A673 (cell line): ENCODE measurements around the gene RPS6KA1. TPM values are rescaled to one million over a fixed set of nuclear protein-coding genes. Genes with fewer than 3 reads are reported as not detected.

Source experiments
- BruUV-seq: library from RNA; stranded (reverse); fragments of 400-500 nt; replicated peaks from 2 replicates; lab custom pipeline; 2021; lab: Mats Ljungman, UMichigan
- CTCF ChIA-PET: fragments of 300-600 bp; sonication (Branson Sonifier 250); formaldehyde crosslinking; loops from one replicate; lab custom pipeline; 2022; ENCODE audit warnings: antibody characterized with exemption; lab: Charles Lee
- POLR2A ChIA-PET: fragments of 300-600 bp; sonication (Branson Sonifier 250); formaldehyde crosslinking; loops from one replicate; lab custom pipeline; 2022; ENCODE audit warnings: antibody characterized with exemption; ENCODE audit not compliant: low non-redundant PET; lab: Charles Lee
- DNase-seq: peaks from one replicate; pipeline ENCODE4 v3.0.0-alpha.2; 2015; ENCODE audit warnings: low spot score
- H3K27ac ChIP-seq: fragments of 200-600 bp; sonication (generic); 2 replicates; pipeline ENCODE4 v1.5.1; 2016; ENCODE audit warnings: mixed run types, low read depth, mild to moderate bottlenecking, mixed read lengths, antibody characterized with exemption, low read length; ENCODE audit not compliant: poor library complexity, severe bottlenecking
- H3K27me3 ChIP-seq: fragments of 200-600 bp; sonication (generic); replicated peaks from 2 replicates; pipeline ENCODE4 v1.6.1; 2017; ENCODE audit warnings: mixed run types, low read depth, mild to moderate bottlenecking, mixed read lengths, antibody characterized with exemption, low read length; ENCODE audit not compliant: insufficient read depth, poor library complexity
- H3K36me3 ChIP-seq: fragments of 200-600 bp; sonication (generic); 2 replicates; pipeline ENCODE4 v1.6.1; 2016; ENCODE audit warnings: mixed run types, mild to moderate bottlenecking, mixed read lengths, antibody characterized with exemption, low read length; ENCODE audit not compliant: insufficient read depth, poor library complexity, severe bottlenecking
- H3K4me1 ChIP-seq: fragments of 200-600 bp; sonication (generic); 2 replicates; pipeline ENCODE4 v1.6.1; 2017; ENCODE audit warnings: mixed run types, mild to moderate bottlenecking, mixed read lengths, antibody characterized with exemption, low read length; ENCODE audit not compliant: insufficient read depth, poor library complexity, severe bottlenecking
- H3K4me3 ChIP-seq: fragments of 200-600 bp; sonication (generic); 2 replicates; pipeline ENCODE4 v1.5.1; 2016; ENCODE audit warnings: low read depth, mixed run types, mild to moderate bottlenecking, mixed read lengths, low read length; ENCODE audit not compliant: poor library complexity, severe bottlenecking
- H3K9me3 ChIP-seq: fragments of 200-600 bp; sonication (generic); 2 replicates; pipeline ENCODE4 v1.6.1; 2016; ENCODE audit warnings: mixed run types, low read depth, mild to moderate bottlenecking, mixed read lengths, antibody characterized with exemption, low read length; ENCODE audit not compliant: poor library complexity, severe bottlenecking
- CTCF ChIP-seq: fragments of 300-800, 200-600 bp; sonication (generic); conservative IDR thresholded peaks from 2 replicates; pipeline ENCODE4 v1.5.1; 2017; ENCODE audit warnings: low read depth, mild to moderate bottlenecking, antibody characterized with exemption, low read length, moderate library complexity, mixed read lengths
- EZH2 ChIP-seq: fragments of 200-600 bp; sonication (generic); IDR thresholded peaks from 2 replicates; pipeline ENCODE4 v1.6.1; 2017; ENCODE audit warnings: borderline replicate concordance, low read depth, mild to moderate bottlenecking, mixed read lengths, antibody characterized with exemption, low read length; ENCODE audit not compliant: poor library complexity, severe bottlenecking
- intact Hi-C: fragments of 100-400 bp; cut with micrococcal nuclease; formaldehyde crosslinking; loops from one replicate; pipeline ENCODE4 v1.10.0; 2022; ENCODE audit not compliant: unreplicated experiment
- total RNA-seq: library from RNA; stranded (reverse); gene quantifications from 2 replicates; pipeline ENCODE4 v1.2.3, GENCODE V29; 2021

Gene RPS6KA1
- total RNA-seq, 1 experiment from 2014 or later, result 6.3 TPM

GRCh38 chr1:26516987-26517765, 12.4 kb upstream of the RPS6KA1 start:
- CTCF ChIA-PET, result no interaction called here
- POLR2A ChIA-PET, result interaction anchor here (0.6 kb wide), 1 partner anchor 188 kb away, joined by 3 read pairs; no protein-coding TSS in a partner anchor
- H3K27me3 ChIP-seq, result no peaks in the 10 kb centered on the region
- intact Hi-C loops, result no loop called here
- H3K4me3 ChIP-seq, result no peak overlapping the region
- no peak for TF ChIP-seq CTCF
- TF ChIP-seq EZH2, result no peak
- no peaks in the 10 kb centered on the region for H3K9me3 ChIP-seq
- H3K36me3 ChIP-seq, result no peaks in the 10 kb centered on the region
- H3K27ac ChIP-seq, result no peak overlapping the region
- no peaks in the 10 kb centered on the region for H3K4me1 ChIP-seq
- DNase-seq, result no peak
- BruUV-seq, result no TSS peak

- no peaks in the 10 kb centered on the region for H3K4me1 ChIP-seq
- ChIA-PET CTCF (no interaction called here), POLR2A (no interaction called here)
- H3K36me3 ChIP-seq, result no peaks in the 10 kb centered on the region
- DNase-seq, result no peak
- BruUV-seq, result no TSS peak
- no peak overlapping the region for H3K4me3 ChIP-seq
- intact Hi-C loops, result no loop called here
- H3K27ac ChIP-seq, result no peak overlapping the region
- no peaks in the 10 kb centered on the region for H3K9me3 ChIP-seq
- H3K27me3 ChIP-seq, result no peaks in the 10 kb centered on the region
- TF ChIP-seq EZH2 (no peak), CTCF (no peak)
These were observed 11.9 kb upstream of the RPS6KA1 start for GRCh38 chr1:26517766-26518049.

GRCh38 chr1:26518355-26518754, 11.2 kb upstream of the RPS6KA1 start:
- Histone ChIP-seq H3K4me3 (no peak overlapping the region), H3K36me3 (no peaks in the 10 kb centered on the region), H3K27ac (no peak overlapping the region), H3K9me3 (no peaks in the 10 kb centered on the region), H3K27me3 (no peaks in the 10 kb centered on the region), H3K4me1 (no peaks in the 10 kb centered on the region)
- POLR2A ChIA-PET, result no interaction called here
- intact Hi-C loops, result no loop called here
- CTCF ChIA-PET, result no interaction called here
- TF ChIP-seq EZH2 (no peak), CTCF (no peak)
- no peak for DNase-seq
- no TSS peak for BruUV-seq
